GM18861 (cell line): ENCODE data around the gene SPINK13.
"Not testable (repeated sequence)": the region's sequence is repeated elsewhere in the genome, so short reads cannot be mapped to it uniquely, and the experiment has no call there.

ENCODE experiments used
- ATAC-seq: cut with Tn5 transposase; IDR thresholded peaks from one replicate; pipeline ENCODE4 v1.9.1; 2021; ENCODE audit not compliant: unreplicated experiment

SPINK13 gene

GRCh38 chr5:148268566-148268965, at the start of gene SPINK13:
Gene SPINK13, plus strand, starts transcription at chr5:148268794. Its CDS starts 1,279 bp downstream, at chr5:148270073.
- ATAC-seq: no peak

GRCh38 chr5:148221508-148221907, 47.1 kb upstream of the SPINK13 start:
- ATAC-seq: no peak

- ATAC-seq: no peak
These were observed 44.4 kb upstream of the SPINK13 start for GRCh38 chr5:148224117-148224742.

GRCh38 chr5:148228392-148228984, 40.1 kb upstream of the SPINK13 start:
- ATAC-seq: no peak

- no peak for ATAC-seq
These were observed 38.8 kb upstream of the SPINK13 start for GRCh38 chr5:148229840-148230239.

- ATAC-seq: no peak
These were observed 38.4 kb upstream of the SPINK13 start for GRCh38 chr5:148230240-148230639.

GRCh38 chr5:148237785-148238417, 30.7 kb upstream of the SPINK13 start:
- ATAC-seq: no peak

- no peak for ATAC-seq
These were observed 30.2 kb upstream of the SPINK13 start, which contains the start of gene MARCOL for GRCh38 chr5:148238418-148238794. Gene MARCOL, plus strand, starts transcription at chr5:148238525. Its CDS starts 73 bp downstream, at chr5:148238598.

GRCh38 chr5:148248894-148249293, 19.7 kb upstream of the SPINK13 start:
- ATAC-seq: no peak

GRCh38 chr5:148255456-148255855, 13.1 kb upstream of the SPINK13 start:
- no peak for ATAC-seq

- no peak for ATAC-seq
These were observed 9.3 kb upstream of the SPINK13 start for GRCh38 chr5:148259288-148259687.

- no peak for ATAC-seq
These were observed 7.4 kb upstream of the SPINK13 start for GRCh38 chr5:148261221-148261620.

GRCh38 chr5:148267962-148268361, 632 bp upstream of the SPINK13 start:
- no peak for ATAC-seq

- ATAC-seq: not testable (repeated sequence)
These were observed 6.5 kb downstream of the SPINK13 start for GRCh38 chr5:148275129-148275528.

GRCh38 chr5:148280893-148281292, 12.3 kb downstream of the SPINK13 start:
- ATAC-seq: not testable (repeated sequence)

GRCh38 chr5:148281336-148281735, 12.7 kb downstream of the SPINK13 start:
- ATAC-seq: not testable (repeated sequence)

- ATAC-seq: no peak
These were observed 21.9 kb downstream of the SPINK13 start for GRCh38 chr5:148290271-148291195.

GRCh38 chr5:148297731-148298130, 29.1 kb downstream of the SPINK13 start:
- ATAC-seq: no peak

- no peak for ATAC-seq
These were observed 37.9 kb downstream of the SPINK13 start for GRCh38 chr5:148306446-148306845.

GRCh38 chr5:148309019-148309418, 40.4 kb downstream of the SPINK13 start:
- no peak for ATAC-seq

- no peak for ATAC-seq
These were observed 41.2 kb downstream of the SPINK13 start for GRCh38 chr5:148309746-148310145.
